IgD-negative memory B cell (primary cell): Measurements from ENCODE around the gene FAM124A. TPM values are rescaled to one million over a fixed set of nuclear protein-coding genes. Genes with fewer than 3 reads are reported as not detected.

Experiments used
- H3K27ac Mint-ChIP-seq, 3 donors: one replicate each; pipeline ENCODE4 v1.8.0; 2020 to 2022; ENCODE audit warnings: mild to moderate bottlenecking in 3 of 3, mixed read lengths in 3 of 3, moderate library complexity in 1 of 3
- H3K27me3 Mint-ChIP-seq: one replicate; pipeline ENCODE4 v1.8.0; 2021; ENCODE audit warnings: mixed read lengths
- H3K36me3 Mint-ChIP-seq: one replicate; pipeline ENCODE4 v1.8.0; 2020; ENCODE audit warnings: mild to moderate bottlenecking, mixed read lengths
- H3K4me1 Mint-ChIP-seq, 3 donors: one replicate each; pipeline ENCODE4 v1.8.0; 2020 to 2022; ENCODE audit warnings: mixed read lengths in 3 of 3, mild to moderate bottlenecking in 1 of 3
- H3K4me3 Mint-ChIP-seq, 4 donors: one replicate each; pipeline ENCODE4 v1.8.0; 2020 to 2022; ENCODE audit warnings: mild to moderate bottlenecking in 4 of 4, mixed read lengths in 4 of 4, moderate library complexity in 3 of 4
- H3K9me3 Mint-ChIP-seq, 3 donors: one replicate each; pipeline ENCODE4 v1.8.0; 2020 to 2021; ENCODE audit warnings: mixed read lengths in 3 of 3, mild to moderate bottlenecking in 1 of 3
- polyA plus RNA-seq: library from polyadenylated mRNA; unstranded; fragments of 300-500 nt; fragmentation: Illumina TruSeq; gene quantifications from one replicate; pipeline ENCODE4 v1.2.3, GENCODE V29; 2021

Gene FAM124A
- polyA plus RNA-seq, 1 donor from 2014 or later: not detected

GRCh38 chr13:51243832-51244231, 21.6 kb downstream of the FAM124A start:
- no peak overlapping the region for H3K4me3 Mint-ChIP-seq
- H3K27ac Mint-ChIP-seq: no peak overlapping the region
- H3K27me3 Mint-ChIP-seq: peaks cover 4% of the 10 kb centered on the region
- no peaks in the 10 kb centered on the region for H3K36me3 Mint-ChIP-seq
- H3K4me1 Mint-ChIP-seq: peaks cover 0 to under 1% (median 0%) of the 10 kb centered on the region in 3 donors
- H3K9me3 Mint-ChIP-seq: no peaks in the 10 kb centered on the region

- peak overlapping the region in 1 of 3 donors; percentile 47 for H3K27ac Mint-ChIP-seq
- H3K9me3 Mint-ChIP-seq: no peaks in the 10 kb centered on the region
- H3K27me3 Mint-ChIP-seq: peaks cover 4% of the 10 kb centered on the region
- no peak overlapping the region for H3K4me3 Mint-ChIP-seq
- H3K4me1 Mint-ChIP-seq: no peaks in the 10 kb centered on the region
- H3K36me3 Mint-ChIP-seq: no peaks in the 10 kb centered on the region
Observed at GRCh38 chr13:51244637-51245405, 22.6 kb downstream of the FAM124A start.

GRCh38 chr13:51245583-51245982, 23.4 kb downstream of the FAM124A start:
- Mint-ChIP-seq H3K9me3 (no peaks in the 10 kb centered on the region), H3K27ac (no peak overlapping the region), H3K36me3 (no peaks in the 10 kb centered on the region), H3K4me3 (no peak overlapping the region), H3K27me3 (peaks cover 2% of the 10 kb centered on the region), H3K4me1 (no peaks in the 10 kb centered on the region)

GRCh38 chr13:51246025-51246417, 23.8 kb downstream of the FAM124A start:
- Mint-ChIP-seq H3K9me3 (no peaks in the 10 kb centered on the region), H3K4me1 (no peaks in the 10 kb centered on the region), H3K36me3 (no peaks in the 10 kb centered on the region), H3K27ac (no peak overlapping the region), H3K27me3 (peaks cover 2% of the 10 kb centered on the region), H3K4me3 (no peak overlapping the region)

- Mint-ChIP-seq H3K27me3 (peaks cover 2% of the 10 kb centered on the region), H3K4me1 (no peaks in the 10 kb centered on the region), H3K4me3 (no peak overlapping the region), H3K27ac (no peak overlapping the region), H3K9me3 (no peaks in the 10 kb centered on the region), H3K36me3 (no peaks in the 10 kb centered on the region)
Observed at GRCh38 chr13:51246418-51247277, 24.4 kb downstream of the FAM124A start.

GRCh38 chr13:51249255-51249654, 27.1 kb downstream of the FAM124A start:
- peaks cover 0 to 1% (median 0%) of the 10 kb centered on the region in 3 donors for H3K9me3 Mint-ChIP-seq
- peaks cover 2% of the 10 kb centered on the region for H3K36me3 Mint-ChIP-seq

GRCh38 chr13:51249770-51250741, 27.9 kb downstream of the FAM124A start:
- Mint-ChIP-seq H3K4me1 (peaks cover 13 to 16% (median 16%) of the 10 kb centered on the region in 3 donors), H3K36me3 (peaks cover 2% of the 10 kb centered on the region), H3K4me3 (no peak overlapping the region), H3K9me3 (peaks cover 0 to 1% (median 0%) of the 10 kb centered on the region in 3 donors), H3K27me3 (no peaks in the 10 kb centered on the region), H3K27ac (peak overlapping the region in 1 of 3 donors; percentile 18)

More at GRCh38 chr13:51249255-51249654, 27.1 kb downstream of the FAM124A start:
- Mint-ChIP-seq H3K4me1 (peaks cover 13 to 15% (median 15%) of the 10 kb centered on the region in 3 donors), H3K4me3 (no peak overlapping the region), H3K27me3 (no peaks in the 10 kb centered on the region), H3K27ac (no peak overlapping the region)

GRCh38 chr13:51251480-51251879, 29.3 kb downstream of the FAM124A start:
- Mint-ChIP-seq H3K9me3 (peaks cover 0 to 1% (median 0%) of the 10 kb centered on the region in 3 donors), H3K27ac (no peak overlapping the region), H3K27me3 (no peaks in the 10 kb centered on the region), H3K4me1 (peaks cover 13 to 16% (median 16%) of the 10 kb centered on the region in 3 donors), H3K4me3 (no peak overlapping the region), H3K36me3 (peaks cover 2% of the 10 kb centered on the region)

GRCh38 chr13:51252954-51253532, 30.8 kb downstream of the FAM124A start:
- H3K4me3 Mint-ChIP-seq: peak overlapping the region in 2 of 4 donors; percentile 10 to 57
- H3K36me3 Mint-ChIP-seq: peaks cover 3% of the 10 kb centered on the region
- H3K9me3 Mint-ChIP-seq: peaks cover 0 to 1% (median 0%) of the 10 kb centered on the region in 3 donors
- no peaks in the 10 kb centered on the region for H3K27me3 Mint-ChIP-seq
- H3K4me1 Mint-ChIP-seq: peaks cover 13 to 16% (median 16%) of the 10 kb centered on the region in 3 donors
- no peak overlapping the region for H3K27ac Mint-ChIP-seq

- H3K4me1 Mint-ChIP-seq: peaks cover 13 to 16% (median 16%) of the 10 kb centered on the region in 3 donors
- peaks cover 0 to 1% (median 0%) of the 10 kb centered on the region in 3 donors for H3K9me3 Mint-ChIP-seq
- peaks cover 4% of the 10 kb centered on the region for H3K27me3 Mint-ChIP-seq
Observed at GRCh38 chr13:51255556-51255955, 33.4 kb downstream of the FAM124A start.

GRCh38 chr13:51257187-51257586, 35.0 kb downstream of the FAM124A start:
- Mint-ChIP-seq H3K4me1 (peaks cover 13 to 16% (median 16%) of the 10 kb centered on the region in 3 donors), H3K9me3 (no peaks in the 10 kb centered on the region), H3K36me3 (peaks cover 3% of the 10 kb centered on the region), H3K27me3 (peaks cover 6% of the 10 kb centered on the region), H3K4me3 (no peak overlapping the region), H3K27ac (peak overlapping the region in 1 of 3 donors; percentile 4)

More at GRCh38 chr13:51255556-51255955, 33.4 kb downstream of the FAM124A start:
- H3K4me3 Mint-ChIP-seq: no peak overlapping the region
- H3K36me3 Mint-ChIP-seq: peaks cover 3% of the 10 kb centered on the region
- no peak overlapping the region for H3K27ac Mint-ChIP-seq

GRCh38 chr13:51258612-51259548, 36.7 kb downstream of the FAM124A start:
- Mint-ChIP-seq H3K9me3 (no peaks in the 10 kb centered on the region), H3K36me3 (peaks cover 1% of the 10 kb centered on the region), H3K27me3 (peaks cover 10% of the 10 kb centered on the region), H3K4me3 (no peak overlapping the region), H3K4me1 (peaks cover 1 to 4% (median 4%) of the 10 kb centered on the region in 3 donors), H3K27ac (no peak overlapping the region)

GRCh38 chr13:51260154-51260553, 38.0 kb downstream of the FAM124A start:
- H3K27me3 Mint-ChIP-seq: peaks cover 11% of the 10 kb centered on the region
- no peaks in the 10 kb centered on the region for H3K4me1 Mint-ChIP-seq
- H3K4me3 Mint-ChIP-seq: no peak overlapping the region
- H3K9me3 Mint-ChIP-seq: no peaks in the 10 kb centered on the region
- peaks cover 1% of the 10 kb centered on the region for H3K36me3 Mint-ChIP-seq
- no peak overlapping the region for H3K27ac Mint-ChIP-seq
